NT2/D1 (cell line): ENCODE results near the gene EPC1.
"Not testable (repeated sequence)": the region's sequence is repeated elsewhere in the genome, so short reads cannot be mapped to it uniquely, and the experiment has no call there.

Experiments used
- DNase-seq: peaks from one replicate; pipeline ENCODE4 v3.0.0-alpha.2; 2011; ENCODE audit warnings: low read depth, low spot score
- H3K27me3 ChIP-seq: 2 replicates; pipeline ENCODE4 v1.6.0; 2011; ENCODE audit warnings: mild to moderate bottlenecking; ENCODE audit not compliant: insufficient read length, insufficient read depth
- H3K36me3 ChIP-seq: 2 replicates; pipeline ENCODE4 v1.6.1; 2011; ENCODE audit warnings: mild to moderate bottlenecking, low read length, mixed read lengths; ENCODE audit not compliant: insufficient read depth, insufficient read length
- H3K4me1 ChIP-seq: 2 replicates; pipeline ENCODE4 v1.5.1; 2011; ENCODE audit not compliant: insufficient read depth, insufficient read length
- H3K4me3 ChIP-seq: 2 replicates; pipeline ENCODE4 v1.5.1; 2011; ENCODE audit warnings: low read depth; ENCODE audit not compliant: insufficient read length
- H3K9ac ChIP-seq: 2 replicates; pipeline ENCODE4 v1.6.0; 2011; ENCODE audit warnings: low read depth; ENCODE audit not compliant: insufficient read length
- H3K9me3 ChIP-seq: 2 replicates; pipeline ENCODE4 v1.5.1; 2011; ENCODE audit warnings: mild to moderate bottlenecking, low read length; ENCODE audit not compliant: insufficient read depth
- SUZ12 ChIP-seq: IDR thresholded peaks from 2 replicates; pipeline ENCODE4 v1.6.1; 2011; ENCODE audit not compliant: insufficient read length, insufficient read depth; ENCODE audit errors: extremely low read depth
- YY1 ChIP-seq: IDR thresholded peaks from 2 replicates; pipeline ENCODE4 v1.6.1; 2011; ENCODE audit not compliant: insufficient read length, insufficient read depth
- ZNF274 ChIP-seq: IDR thresholded peaks from 2 replicates; pipeline ENCODE4 v1.6.1; 2011; ENCODE audit warnings: mild to moderate bottlenecking, low read depth, low read length

The EPC1 gene

GRCh38 chr10:32256613-32257437 is 90.1 kb downstream of the EPC1 start:
- H3K4me1 ChIP-seq: no peaks in the 10 kb centered on the region
- no peak for TF ChIP-seq SUZ12
- TF ChIP-seq ZNF274: no peak
- no peak for TF ChIP-seq YY1
- no peaks in the 10 kb centered on the region for H3K9me3 ChIP-seq
- H3K9ac ChIP-seq: no peak overlapping the region
- no peaks in the 10 kb centered on the region for H3K36me3 ChIP-seq
- H3K4me3 ChIP-seq: no peak overlapping the region
- DNase-seq: no peak
- no peaks in the 10 kb centered on the region for H3K27me3 ChIP-seq

- Histone ChIP-seq H3K27me3 (no peaks in the 10 kb centered on the region), H3K4me3 (no peak overlapping the region), H3K9ac (no peak overlapping the region), H3K4me1 (no peaks in the 10 kb centered on the region), H3K36me3 (no peaks in the 10 kb centered on the region), H3K9me3 (no peaks in the 10 kb centered on the region)
- no peak for DNase-seq
- TF ChIP-seq ZNF274 (no peak), SUZ12 (no peak), YY1 (no peak)
Observed at GRCh38 chr10:32253821-32254220, 93.1 kb downstream of the EPC1 start.

GRCh38 chr10:32253276-32253675 is 93.7 kb downstream of the EPC1 start:
- no peak overlapping the region for H3K9ac ChIP-seq
- H3K36me3 ChIP-seq: no peaks in the 10 kb centered on the region
- no peaks in the 10 kb centered on the region for H3K4me1 ChIP-seq
- no peaks in the 10 kb centered on the region for H3K9me3 ChIP-seq
- H3K4me3 ChIP-seq: no peak overlapping the region
- no peaks in the 10 kb centered on the region for H3K27me3 ChIP-seq
- TF ChIP-seq ZNF274 (no peak), SUZ12 (no peak), YY1 (no peak)
- no peak for DNase-seq

- H3K4me1 ChIP-seq, H3K9me3 ChIP-seq, H3K36me3 ChIP-seq, H3K4me3 ChIP-seq, H3K9ac ChIP-seq, H3K27me3 ChIP-seq, DNase-seq: not testable (repeated sequence)
Observed at GRCh38 chr10:32250489-32250888, 96.5 kb downstream of the EPC1 start.

- DNase-seq: no peak
- TF ChIP-seq SUZ12: no peak
- no peak for TF ChIP-seq ZNF274
- no peak for TF ChIP-seq YY1
- H3K9ac ChIP-seq: no peak overlapping the region
- H3K27me3 ChIP-seq: no peaks in the 10 kb centered on the region
- H3K9me3 ChIP-seq: no peaks in the 10 kb centered on the region
- H3K36me3 ChIP-seq: no peaks in the 10 kb centered on the region
- no peak overlapping the region for H3K4me3 ChIP-seq
- H3K4me1 ChIP-seq: no peaks in the 10 kb centered on the region
Observed at GRCh38 chr10:32246685-32247084, 100.3 kb downstream of the EPC1 start.

- no peak for DNase-seq
- no peaks in the 10 kb centered on the region for H3K4me1 ChIP-seq
- no peak for TF ChIP-seq SUZ12
- TF ChIP-seq YY1: no peak
- no peak for TF ChIP-seq ZNF274
Observed at GRCh38 chr10:32245760-32246159, 101.2 kb downstream of the EPC1 start.

GRCh38 chr10:32244421-32245207 is 102.3 kb downstream of the EPC1 start:
- no peaks in the 10 kb centered on the region for H3K27me3 ChIP-seq
- no peaks in the 10 kb centered on the region for H3K9me3 ChIP-seq
- no peaks in the 10 kb centered on the region for H3K36me3 ChIP-seq
- no peak overlapping the region for H3K9ac ChIP-seq
- no peaks in the 10 kb centered on the region for H3K4me1 ChIP-seq
- H3K4me3 ChIP-seq: no peak overlapping the region
- TF ChIP-seq ZNF274 (no peak), YY1 (no peak)
- no peak for DNase-seq

More at GRCh38 chr10:32245760-32246159, 101.2 kb downstream of the EPC1 start:
- Histone ChIP-seq H3K9me3 (no peaks in the 10 kb centered on the region), H3K27me3 (no peaks in the 10 kb centered on the region), H3K36me3 (no peaks in the 10 kb centered on the region), H3K9ac (no peak overlapping the region), H3K4me3 (no peak overlapping the region)
